Thoracic aorta (tissue), 2 donors: Measurements from ENCODE around the gene CDK3. TPM values are rescaled to one million over a fixed set of nuclear protein-coding genes. Genes with fewer than 3 reads are reported as not detected.

Experiments
- ATAC-seq: fragments of 150-250 bp; one replicate; pipeline ENCODE4 v1.8.0; 2017; ENCODE audit warnings: low read depth; ENCODE audit not compliant: insufficient number of reproducible peaks, low FRiP score
- DNase-seq: peaks from one replicate; pipeline ENCODE4 v3.0.0-alpha.2; 2020; ENCODE audit warnings: low spot score
- H3K27ac ChIP-seq, 2 donors: fragments of 200-600 bp; sonication (generic); 1 replicate in 1 of 2; 2 replicates in 1 of 2; pipeline ENCODE4 v1.5.1; 2016; ENCODE audit warnings: mild to moderate bottlenecking in 2 of 2, moderate library complexity in 2 of 2
- H3K27me3 ChIP-seq: fragments of 200-600 bp; sonication (generic); replicated peaks from 2 replicates; pipeline ENCODE4 v1.6.0; 2016; ENCODE audit warnings: mild to moderate bottlenecking; ENCODE audit not compliant: insufficient read depth
- H3K36me3 ChIP-seq: fragments of 200-600 bp; sonication (generic); one replicate; pipeline ENCODE4 v1.5.1; 2016
- H3K4me1 ChIP-seq, 2 donors: fragments of 200-600 bp; sonication (generic); 1 replicate in 1 of 2; 2 replicates in 1 of 2; pipeline versions ENCODE4 v1.5.1 to v1.6.0; 2016; ENCODE audit warnings: low read depth in 2 of 2, mild to moderate bottlenecking in 1 of 2; ENCODE audit not compliant: control insufficient read depth in 1 of 2
- H3K4me3 ChIP-seq: fragments of 200-600 bp; sonication (generic); 2 replicates; pipeline ENCODE4 v1.5.1; 2016; ENCODE audit warnings: mild to moderate bottlenecking
- H3K9me3 ChIP-seq: fragments of 200-600 bp; sonication (generic); 2 replicates; pipeline ENCODE4 v1.5.1; 2016
- CTCF ChIP-seq: fragments of 200-600 bp; sonication (generic); IDR thresholded peaks from one replicate; pipeline ENCODE4 v1.5.1; 2019; ENCODE audit warnings: antibody characterized with exemption
- total RNA-seq, 2 donors: library from RNA; depleted of rRNA; stranded (reverse); fragments of >200 nt; gene quantifications; one replicate each; pipeline versions ENCODE4 v1.1.0 to v1.2.3, GENCODE V29; 2016

The CDK3 gene
- total RNA-seq, 2 donors from 2014 or later = 3.2 to 4.9 TPM

GRCh38 chr17:75981019-75981615, 19.5 kb upstream of the CDK3 start:
- peaks cover 19 to 30% of the 10 kb centered on the region in 2 donors for H3K4me1 ChIP-seq
- no peaks in the 10 kb centered on the region for H3K9me3 ChIP-seq
- no peaks in the 10 kb centered on the region for H3K36me3 ChIP-seq
- DNase-seq (no peak), ATAC-seq (no peak)
- no peaks in the 10 kb centered on the region for H3K27me3 ChIP-seq
- no peak overlapping the region for H3K27ac ChIP-seq
- TF ChIP-seq CTCF = no peak
- H3K4me3 ChIP-seq = no peak overlapping the region

GRCh38 chr17:75983501-75984181, 17.0 kb upstream of the CDK3 start:
- TF ChIP-seq CTCF = no peak
- no peak overlapping the region for H3K4me3 ChIP-seq
- peaks cover 4 to 8% of the 10 kb centered on the region in 2 donors for H3K4me1 ChIP-seq
- no peak for DNase-seq
- H3K27ac ChIP-seq = no peak overlapping the region
- no peak for ATAC-seq
- no peaks in the 10 kb centered on the region for H3K9me3 ChIP-seq
- H3K27me3 ChIP-seq = no peaks in the 10 kb centered on the region
- no peaks in the 10 kb centered on the region for H3K36me3 ChIP-seq

- H3K4me1 ChIP-seq = no peaks in the 10 kb centered on the region
- H3K36me3 ChIP-seq = no peaks in the 10 kb centered on the region
- H3K27me3 ChIP-seq = no peaks in the 10 kb centered on the region
- TF ChIP-seq CTCF = no peak
- no peak for ATAC-seq
- DNase-seq = no peak
- no peak overlapping the region for H3K27ac ChIP-seq
- H3K4me3 ChIP-seq = no peak overlapping the region
- no peaks in the 10 kb centered on the region for H3K9me3 ChIP-seq
Observed at GRCh38 chr17:75985986-75986385, 14.7 kb upstream of the CDK3 start.

- H3K27me3 ChIP-seq = no peaks in the 10 kb centered on the region
- H3K27ac ChIP-seq = no peak overlapping the region
- no peak for TF ChIP-seq CTCF
- no peaks in the 10 kb centered on the region for H3K36me3 ChIP-seq
- no peaks in the 10 kb centered on the region for H3K9me3 ChIP-seq
- DNase-seq (no peak), ATAC-seq (no peak)
- H3K4me3 ChIP-seq = no peak overlapping the region
- no peaks in the 10 kb centered on the region for H3K4me1 ChIP-seq
Observed at GRCh38 chr17:75987041-75987440, 13.6 kb upstream of the CDK3 start.

- no peaks in the 10 kb centered on the region for H3K9me3 ChIP-seq
- no peak overlapping the region for H3K4me3 ChIP-seq
- no peaks in the 10 kb centered on the region for H3K4me1 ChIP-seq
- no peaks in the 10 kb centered on the region for H3K27me3 ChIP-seq
- H3K27ac ChIP-seq = no peak overlapping the region
- no peak for DNase-seq
- ATAC-seq = no peak
- TF ChIP-seq CTCF = no peak
- H3K36me3 ChIP-seq = peaks cover 10% of the 10 kb centered on the region
Observed at GRCh38 chr17:75991396-75991795, 9.3 kb upstream of the CDK3 start.
